Lung (tissue), 12 donors: ENCODE results near the gene PRIM1. TPM values are rescaled to one million over a fixed set of nuclear protein-coding genes. Genes with fewer than 3 reads are reported as not detected.
A peak's percentile ranks its signal among the peaks of the same experiment; 100 is the strongest.

Experiments
- ATAC-seq: fragments of 200-7000 bp; cut with Tn5 transposase; one replicate; pipeline ENCODE4 v1.9.1; 2020; ENCODE audit warnings: moderate number of reproducible peaks; ENCODE audit not compliant: insufficient read depth, low FRiP score
- DNase-seq, 3 donors: peaks; one replicate each; pipeline ENCODE4 v3.0.0-alpha.2; 2013 to 2017
- H3K27ac ChIP-seq, 2 donors: one replicate each; pipeline ENCODE4 v1.5.1; 2013; ENCODE audit warnings: mild to moderate bottlenecking in 2 of 2, moderate library complexity in 2 of 2, control low read depth in 1 of 2, inconsistent platforms in 1 of 2, low read depth in 1 of 2, low read length in 1 of 2
- H3K27me3 ChIP-seq, 3 donors: one replicate each; pipeline ENCODE4 v1.5.1; 2013; ENCODE audit warnings: low read length in 2 of 3; ENCODE audit not compliant: control insufficient read depth in 3 of 3, insufficient read depth in 3 of 3
- H3K36me3 ChIP-seq, 4 donors: one replicate each; pipeline ENCODE4 v1.5.1; 2013; ENCODE audit warnings: low read length in 4 of 4, mild to moderate bottlenecking in 1 of 4, moderate library complexity in 1 of 4; ENCODE audit not compliant: control insufficient read depth in 4 of 4, insufficient read depth in 4 of 4
- H3K4me1 ChIP-seq, 5 donors: one replicate each; pipeline ENCODE4 v1.5.1; 2013; ENCODE audit warnings: low read length in 5 of 5, mild to moderate bottlenecking in 2 of 5, moderate library complexity in 1 of 5; ENCODE audit not compliant: control insufficient read depth in 5 of 5, insufficient read depth in 5 of 5
- H3K4me3 ChIP-seq: one replicate; pipeline ENCODE4 v1.5.1; 2013; ENCODE audit warnings: mild to moderate bottlenecking, control low read depth, moderate library complexity
- H3K9ac ChIP-seq, 2 donors: one replicate each; pipeline ENCODE4 v1.5.1; 2013; ENCODE audit warnings: low read length in 2 of 2, control low read depth in 1 of 2; ENCODE audit not compliant: insufficient read depth in 1 of 2
- H3K9me3 ChIP-seq, 4 donors: one replicate each; pipeline ENCODE4 v1.5.1; 2013; ENCODE audit warnings: low read length in 3 of 4, mild to moderate bottlenecking in 1 of 4, moderate library complexity in 1 of 4; ENCODE audit not compliant: control insufficient read depth in 4 of 4, insufficient read depth in 3 of 4
- CTCF ChIP-seq: IDR thresholded peaks from 2 replicates; pipeline ENCODE4 v1.5.1; 2012; ENCODE audit warnings: mild to moderate bottlenecking; ENCODE audit errors: control extremely low read depth, extremely low read depth
- WGBS, 2 donors: extraction: QIAGEN DNeasy Blood & Tissue Kit; methylation state at CpG; one replicate each; pipeline ENCODE4 v1.1.7; 2013; 5-methylcytosine and 5-hydroxymethylcytosine counted together
- polyA plus RNA-seq, 2 donors: library from polyadenylated mRNA; stranded (reverse); fragments of 200-250 nt; gene quantifications; one replicate each; pipeline ENCODE4 v1.2.1, GENCODE V29; 2013
- total RNA-seq, 2 donors: library from RNA; depleted of rRNA in 1 of 2; stranded (reverse); fragments of >200 nt in 1 of 2; gene quantifications; one replicate each; pipeline ENCODE4 v1.2.1, GENCODE V29; 2014 to 2021
- donor health status: control.
- donor health status: control.
- donor health status: Bipolar disorder and iron deficiency.
- donor health status: healthy.
- donor health status: DM: yes; HTN: yes; CAD: no.

PRIM1 gene
- total and polyA plus RNA-seq, 4 donors, result 3.1 to 9.9 (median 5.0) TPM

GRCh38 chr12:56725723-56726102, 26.4 kb downstream of the PRIM1 start:
- DNase-seq (no peak), ATAC-seq (no peak)
- Histone ChIP-seq H3K36me3 (peaks cover 7 to 20% (median 15%) of the 10 kb centered on the region in 4 donors), H3K27me3 (no peaks in the 10 kb centered on the region), H3K9me3 (no peaks in the 10 kb centered on the region), H3K27ac (peak overlapping the region; percentile 89 to 90), H3K9ac (peak overlapping the region; percentile 37 to 84), H3K4me1 (peaks cover 8 to 40% (median 22%) of the 10 kb centered on the region in 5 donors), H3K4me3 (peak overlapping the region; percentile 92)
- 32 to 34% methylated on average over 7 of the region's 7 CpGs for WGBS, 2 donors
- TF ChIP-seq CTCF, result no peak

GRCh38 chr12:56724972-56725722, 27.0 kb downstream of the PRIM1 start, which contains the start of gene NACA:
NACA (minus strand) TSS chr12:56725299; CDS start chr12:56724521, 778 bp downstream.
- Histone ChIP-seq H3K36me3 (peaks cover 7 to 25% (median 17%) of the 10 kb centered on the region in 4 donors), H3K27me3 (no peaks in the 10 kb centered on the region), H3K4me3 (peak within 1 kb of the TSS; percentile 92), H3K9me3 (no peaks in the 10 kb centered on the region), H3K4me1 (peaks cover 11 to 40% (median 28%) of the 10 kb centered on the region in 5 donors), H3K9ac (peak within 1 kb of the TSS; percentile 95 to 99), H3K27ac (peak within 1 kb of the TSS; percentile 89 to 90)
- DNase-seq (peak; percentile 98 to 99 (median 98)), ATAC-seq (peak; percentile 96)
- TF ChIP-seq CTCF, result no peak
- WGBS, 2 donors, result 0 to 1% methylated on average over 46 of the region's 46 CpGs

GRCh38 chr12:56724701-56724971, 27.5 kb downstream of the PRIM1 start:
- 0 to 1% methylated on average over 9 of the region's 9 CpGs for WGBS, 2 donors
- no peak for ATAC-seq
- H3K36me3 ChIP-seq, result peaks cover 7 to 28% (median 20%) of the 10 kb centered on the region in 4 donors
- no peaks in the 10 kb centered on the region for H3K27me3 ChIP-seq
- H3K27ac ChIP-seq, result peak overlapping the region; percentile 88 to 90
- H3K9me3 ChIP-seq, result no peaks in the 10 kb centered on the region
- peak overlapping the region; percentile 95 to 99 for H3K9ac ChIP-seq
- H3K4me3 ChIP-seq, result peak overlapping the region; percentile 92
- TF ChIP-seq CTCF, result no peak
- no peak for DNase-seq
- peaks cover 11 to 40% (median 29%) of the 10 kb centered on the region in 5 donors for H3K4me1 ChIP-seq
